ENCODE data around the gene ARL13A.

GRCh38 chrX:101028562-101028961 is 59.1 kb downstream of the ARL13A start:
- TF ChIP-seq CTCF (IDR thresholded peaks at IDR 0.05) = no peak
- no peak for TF ChIP-seq POLR2A (IDR thresholded peaks at IDR 0.05)

Measured in transverse colon (tissue), 3 donors.